Astrocyte of the hippocampus (primary cell): ENCODE measurements around the gene MOGAT1.
"Not testable (repeated sequence)": the region's sequence is repeated elsewhere in the genome, so short reads cannot be mapped to it uniquely, and the experiment has no call there.

ENCODE experiments used
- DNase-seq: peaks from one replicate; pipeline ENCODE4 v3.0.0; 2011; ENCODE audit warnings: low read depth, low spot score

The MOGAT1 gene

DNA sequence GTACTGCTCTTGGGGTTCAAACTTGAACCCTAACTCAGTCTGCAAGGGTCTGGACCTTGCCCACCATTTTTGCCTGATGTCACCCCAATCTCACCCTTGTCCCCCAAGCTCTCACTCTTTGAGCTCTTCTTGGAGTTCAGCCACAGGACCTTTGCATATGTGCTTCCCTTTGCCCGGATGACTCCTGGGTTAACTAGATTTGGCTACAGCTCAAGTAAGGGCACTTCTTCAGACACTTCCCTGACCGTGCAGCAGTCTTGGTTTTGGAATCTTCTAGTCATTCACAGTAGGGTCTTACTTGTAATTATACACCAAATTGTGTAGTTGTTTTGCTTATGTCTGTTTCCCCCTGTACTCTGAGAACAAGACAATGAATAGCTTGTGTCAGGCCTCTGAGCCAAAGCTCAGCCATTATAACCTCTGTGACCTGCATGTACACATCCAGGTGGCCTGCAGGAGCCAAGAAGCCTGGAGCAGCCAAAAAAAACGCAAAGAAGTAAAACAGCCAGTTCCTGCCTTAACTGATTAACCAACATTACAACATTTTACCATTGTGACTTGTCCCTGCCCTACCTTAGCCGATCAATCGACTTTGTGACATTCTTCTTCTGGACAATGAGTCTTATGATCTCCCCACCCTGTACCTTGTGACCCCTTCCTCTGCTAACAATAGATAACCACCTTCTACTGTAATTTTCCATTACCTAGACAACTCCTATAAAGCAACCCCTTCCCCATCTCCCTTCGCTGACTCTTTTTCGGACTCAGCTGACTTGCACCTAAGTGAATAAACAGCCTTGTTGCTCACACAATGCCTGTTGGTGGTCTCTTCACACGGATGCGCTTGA, 1.0 kb upstream of the MOGAT1 start:
- no peak for DNase-seq

GRCh38 chr2:222672068-222672401, 577 bp downstream of the MOGAT1 start:
- no peak for DNase-seq

GRCh38 chr2:222673273-222673672, 1.8 kb downstream of the MOGAT1 start:
- no peak for DNase-seq

DNA sequence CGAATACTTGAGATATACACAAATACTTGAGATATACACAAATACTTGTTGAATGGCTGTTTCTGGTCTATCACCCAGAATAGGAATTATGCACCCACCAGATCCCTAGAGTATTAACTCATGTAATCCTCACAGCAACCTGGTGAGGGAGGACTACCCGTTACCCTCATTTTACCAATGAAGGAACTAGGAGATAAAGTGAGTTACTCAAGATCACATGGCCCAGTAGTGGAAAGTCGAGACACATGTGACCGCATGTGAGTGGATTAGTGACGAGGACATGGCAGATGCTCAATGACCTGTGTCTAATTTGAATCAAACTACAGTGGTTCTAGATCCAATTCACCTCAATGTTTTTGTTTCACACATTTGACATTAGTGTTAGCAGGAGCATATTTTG, 2.4 kb downstream of the MOGAT1 start:
- no peak for DNase-seq

- no peak for DNase-seq
These were observed 6.5 kb downstream of the MOGAT1 start for GRCh38 chr2:222677981-222678380.

DNA sequence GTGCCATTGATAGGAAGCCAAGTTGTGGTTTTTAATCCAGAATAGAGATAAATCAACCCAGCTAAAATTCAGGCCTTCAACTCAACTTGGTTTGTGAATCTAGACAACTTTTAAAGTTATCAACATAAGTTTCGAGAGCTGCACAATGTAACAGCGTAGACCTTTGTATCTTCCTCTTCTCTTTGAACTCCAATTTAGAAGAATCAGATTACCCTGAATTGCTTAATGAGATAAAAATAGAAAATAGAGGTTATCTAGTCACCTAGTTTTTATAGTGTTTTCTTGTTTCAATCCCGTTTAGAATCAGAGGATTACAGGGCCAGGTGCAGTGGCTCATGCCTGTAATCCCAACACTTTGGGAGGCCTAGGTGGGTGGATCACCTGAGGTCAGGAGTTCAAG, 12.3 kb downstream of the MOGAT1 start:
- DNase-seq = no peak

DNA sequence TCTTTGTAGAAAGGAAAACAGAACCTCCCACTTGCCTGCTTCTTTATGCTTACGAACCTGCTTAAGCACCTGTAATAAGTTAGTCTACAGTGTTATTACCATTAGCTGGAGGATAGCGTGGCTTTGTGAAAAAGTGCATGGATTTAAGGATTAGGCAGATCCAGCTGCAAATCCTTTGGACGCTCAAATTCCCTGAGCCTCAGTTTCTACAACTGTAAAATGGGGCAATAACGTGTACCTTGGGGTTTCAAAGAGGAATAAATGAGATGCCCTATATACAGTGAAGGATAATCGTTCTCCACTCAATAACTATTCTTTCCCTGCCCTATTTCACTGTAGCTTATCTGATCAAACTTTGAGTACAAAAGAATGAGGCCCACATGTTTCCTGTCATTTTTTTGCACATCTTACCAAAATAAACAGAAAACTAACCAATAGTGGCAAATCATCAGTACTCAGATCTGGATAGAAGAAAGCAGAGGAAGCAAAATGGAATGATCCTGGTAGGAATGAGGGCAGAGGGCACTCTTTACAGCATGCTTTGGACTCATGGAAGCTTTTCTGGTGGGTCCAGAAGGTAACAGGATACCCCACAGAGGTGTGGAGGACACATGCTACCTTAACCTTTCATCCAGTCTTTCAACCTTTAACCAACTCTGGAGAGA, 14.8 kb downstream of the MOGAT1 start:
- DNase-seq = no peak

DNA sequence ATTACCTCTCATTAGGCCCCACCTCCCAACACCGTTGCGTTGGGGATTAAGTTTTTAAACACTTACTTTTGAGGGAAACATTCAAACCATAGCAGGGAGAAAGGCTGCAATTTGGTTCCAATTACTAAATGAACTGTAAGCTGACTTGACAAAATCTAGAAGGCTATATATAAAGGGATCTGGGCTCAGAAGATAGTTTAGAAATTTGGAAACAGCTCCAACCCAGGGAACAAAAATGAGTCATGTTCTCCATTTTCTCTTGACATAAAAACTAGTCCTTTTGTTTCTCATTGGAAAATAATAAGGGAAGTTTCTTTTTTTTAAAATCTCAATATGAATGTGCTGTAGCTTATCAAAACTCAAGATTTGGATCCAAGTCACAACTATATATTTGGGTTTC, 17.5 kb downstream of the MOGAT1 start:
- peak; percentile 13 for DNase-seq

GRCh38 chr2:222689322-222689721, 17.9 kb downstream of the MOGAT1 start:
- no peak for DNase-seq

GRCh38 chr2:222690564-222691200, 19.2 kb downstream of the MOGAT1 start:
- DNase-seq = peak; percentile 83

DNA sequence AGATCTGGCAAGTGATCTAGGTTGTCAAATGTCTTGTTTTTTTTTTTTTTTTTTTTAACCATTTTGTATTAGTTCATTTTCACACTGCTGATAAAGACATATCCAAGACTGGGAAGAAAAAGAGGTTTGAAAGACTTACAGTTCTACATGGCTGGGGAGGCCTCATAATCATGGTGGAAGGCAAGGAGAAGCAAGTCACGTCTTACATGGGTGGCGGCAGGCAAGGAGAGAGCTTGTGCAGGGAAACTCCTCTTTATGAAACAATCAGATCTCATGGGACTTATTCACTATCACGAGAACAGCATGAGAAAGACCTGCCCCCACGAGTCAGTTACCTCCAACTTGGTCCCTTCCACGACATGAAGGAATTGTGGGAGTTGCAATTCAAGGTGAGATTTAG, 22.0 kb downstream of the MOGAT1 start:
- not testable (repeated sequence) for DNase-seq

DNA sequence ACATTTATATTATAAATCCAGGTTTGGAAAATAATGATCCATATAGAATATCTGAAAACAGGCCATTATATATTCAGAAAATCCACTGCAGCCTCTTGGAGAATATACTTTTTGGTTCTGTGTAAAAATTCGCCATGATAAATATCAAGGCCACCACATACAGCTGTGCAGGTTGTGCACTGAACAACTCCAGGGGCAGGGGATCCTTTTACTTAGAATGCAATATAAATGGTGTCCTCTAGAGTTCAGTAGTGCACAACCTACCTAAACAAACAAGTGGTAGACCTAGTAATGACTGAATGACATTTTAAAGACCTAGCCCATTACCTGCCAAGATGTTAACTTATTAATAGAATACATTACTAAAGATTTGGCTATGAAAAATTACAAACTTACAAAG, 22.4 kb downstream of the MOGAT1 start:
- DNase-seq = no peak

GRCh38 chr2:222698276-222698675, 26.8 kb downstream of the MOGAT1 start:
- no peak for DNase-seq

DNA sequence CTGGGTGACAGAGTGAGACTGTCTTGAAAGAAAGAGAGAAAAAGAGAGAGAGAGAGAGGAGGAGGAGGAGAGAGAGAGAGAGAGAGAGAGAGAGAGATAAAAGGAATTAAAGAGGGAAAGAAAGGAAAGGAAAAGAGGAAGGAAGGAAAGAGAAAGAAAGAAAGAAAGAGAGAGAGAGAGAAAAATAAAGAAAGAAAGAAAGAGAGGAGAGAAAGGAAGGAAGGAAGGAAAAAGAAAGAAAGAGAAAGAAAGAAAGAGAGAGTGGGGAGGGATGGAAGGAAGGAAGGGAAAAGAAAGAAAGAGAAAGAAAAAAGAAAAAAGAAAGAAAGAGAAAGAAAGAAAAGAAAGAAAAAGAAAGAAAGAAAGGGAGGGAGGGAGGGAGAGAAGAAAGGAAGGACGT, 29.8 kb downstream of the MOGAT1 start:
- no peak for DNase-seq

DNA sequence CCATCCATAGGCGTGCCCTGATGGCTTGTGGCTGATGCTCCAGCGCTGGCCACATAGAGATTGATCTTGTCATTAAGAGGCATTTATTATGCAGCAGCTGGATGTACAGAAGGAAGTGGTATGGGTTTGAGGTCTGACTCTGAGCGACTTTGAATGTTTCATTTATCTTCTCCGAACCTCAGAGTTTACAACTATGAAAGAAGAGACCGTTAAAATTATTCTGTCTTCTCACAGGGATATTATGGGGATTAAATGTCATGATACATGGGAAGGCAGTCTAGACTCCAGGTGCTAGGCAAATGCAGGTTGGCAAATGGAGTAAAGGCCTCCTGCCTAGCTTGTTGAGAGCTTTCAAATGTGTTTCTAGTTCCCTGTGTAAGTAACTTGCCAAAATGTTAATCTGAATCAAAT, 30.3 kb downstream of the MOGAT1 start:
- DNase-seq = no peak

GRCh38 chr2:222703091-222703490, 31.6 kb downstream of the MOGAT1 start:
- DNase-seq = no peak

- peak; percentile 37 for DNase-seq
These were observed 32.4 kb downstream of the MOGAT1 start for GRCh38 chr2:222703886-222704285.

GRCh38 chr2:222706616-222707015, 35.2 kb downstream of the MOGAT1 start:
- peak; percentile 66 for DNase-seq

- DNase-seq = no peak
These were observed 35.7 kb downstream of the MOGAT1 start for GRCh38 chr2:222707102-222707688.

DNA sequence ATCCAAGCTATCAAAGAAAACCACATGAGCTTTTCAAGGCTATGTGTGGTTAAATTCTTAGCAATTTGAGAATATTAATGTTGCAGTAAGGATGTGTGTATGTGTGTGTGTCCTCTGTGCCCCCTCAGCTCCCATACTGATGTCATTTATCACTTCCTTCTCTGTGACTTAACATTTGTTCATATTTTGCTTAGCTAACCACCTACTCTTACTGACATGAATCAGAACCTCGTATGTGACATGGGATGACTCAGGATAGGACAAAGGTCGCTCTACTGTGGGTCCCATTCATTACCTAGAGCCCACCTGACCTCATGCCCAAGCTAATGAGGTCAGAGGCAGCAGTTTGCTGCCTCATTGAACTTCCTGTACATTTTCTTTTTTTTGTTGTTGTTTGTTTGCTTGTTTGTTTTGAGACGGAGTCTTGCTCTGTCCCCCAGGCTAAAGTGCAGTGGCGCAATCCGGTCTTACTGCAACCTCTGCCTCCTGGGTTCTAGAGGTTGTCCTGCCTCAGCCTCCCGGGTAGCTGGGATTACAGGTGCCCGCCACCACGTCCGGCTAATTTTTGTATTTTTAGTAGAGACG, 36.3 kb downstream of the MOGAT1 start:
- DNase-seq = peak; percentile 66

GRCh38 chr2:222708274-222708710, 36.8 kb downstream of the MOGAT1 start:
- DNase-seq = peak; percentile 85
